ES-I3 (cell line): ENCODE data around the gene FSIP1.

Experiments
- H3K36me3 ChIP-seq: 2 replicates; pipeline ENCODE4 v1.6.1; 2013; ENCODE audit warnings: mild to moderate bottlenecking, low read length, control low read depth, moderate library complexity; ENCODE audit not compliant: insufficient read depth
- H3K4me1 ChIP-seq: 2 replicates; pipeline ENCODE4 v1.6.1; 2013; ENCODE audit warnings: mild to moderate bottlenecking, control low read depth, low read length; ENCODE audit not compliant: insufficient read depth
- H3K9ac ChIP-seq: 2 replicates; pipeline ENCODE4 v1.6.1; 2013; ENCODE audit warnings: low read depth, mild to moderate bottlenecking, low read length, moderate library complexity
- H3K9me3 ChIP-seq: 2 replicates; pipeline ENCODE4 v1.6.1; 2013; ENCODE audit warnings: mild to moderate bottlenecking, low read length, moderate library complexity; ENCODE audit not compliant: control insufficient read depth, insufficient read depth

Gene FSIP1

DNA sequence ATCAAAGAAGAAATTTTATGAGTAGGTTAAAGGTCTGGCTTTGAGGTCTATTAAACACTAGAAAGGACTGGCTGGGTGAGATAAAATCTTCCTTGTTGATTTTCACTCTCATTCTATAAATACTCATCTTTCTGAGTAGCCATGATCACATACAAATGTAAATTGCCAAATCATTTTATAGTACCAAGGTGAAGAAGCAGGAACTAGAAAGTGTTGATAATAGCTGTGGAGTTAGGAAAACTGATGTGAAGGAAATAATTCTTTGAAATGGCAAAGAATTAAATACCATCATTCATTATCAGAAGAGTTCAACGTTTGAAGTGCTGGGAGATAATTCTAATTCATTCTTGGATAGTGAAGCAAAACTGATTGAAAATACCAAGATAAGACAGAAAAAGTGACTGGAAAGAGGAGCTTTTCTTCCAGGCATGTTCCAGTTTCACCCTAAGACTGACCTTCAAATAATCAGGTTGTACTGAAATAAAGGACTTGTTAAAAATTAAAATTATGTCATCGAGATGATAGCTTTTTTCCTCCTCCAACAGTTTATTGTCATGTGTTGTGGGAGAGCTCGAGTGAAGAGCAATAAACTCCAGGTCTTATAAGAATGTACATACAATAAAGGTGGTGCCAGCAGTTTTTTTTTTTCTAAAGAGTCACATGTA lies 184.3 kb downstream of the FSIP1 start:
- Histone ChIP-seq H3K4me1 (no peaks in the 10 kb centered on the region), H3K36me3 (peaks cover 16% of the 10 kb centered on the region), H3K9ac (no peak overlapping the region), H3K9me3 (no peaks in the 10 kb centered on the region)

- no peaks in the 10 kb centered on the region for H3K4me1 ChIP-seq
- H3K9ac ChIP-seq, result no peak overlapping the region
- H3K36me3 ChIP-seq, result peaks cover 21% of the 10 kb centered on the region
- H3K9me3 ChIP-seq, result no peaks in the 10 kb centered on the region
These were observed 184.9 kb downstream of the FSIP1 start for GRCh38 chr15:39597751-39598185.

- Histone ChIP-seq H3K36me3 (peaks cover 25% of the 10 kb centered on the region), H3K9me3 (no peaks in the 10 kb centered on the region), H3K9ac (no peak overlapping the region), H3K4me1 (no peaks in the 10 kb centered on the region)
These were observed 185.3 kb downstream of the FSIP1 start for GRCh38 chr15:39597336-39597735.

DNA sequence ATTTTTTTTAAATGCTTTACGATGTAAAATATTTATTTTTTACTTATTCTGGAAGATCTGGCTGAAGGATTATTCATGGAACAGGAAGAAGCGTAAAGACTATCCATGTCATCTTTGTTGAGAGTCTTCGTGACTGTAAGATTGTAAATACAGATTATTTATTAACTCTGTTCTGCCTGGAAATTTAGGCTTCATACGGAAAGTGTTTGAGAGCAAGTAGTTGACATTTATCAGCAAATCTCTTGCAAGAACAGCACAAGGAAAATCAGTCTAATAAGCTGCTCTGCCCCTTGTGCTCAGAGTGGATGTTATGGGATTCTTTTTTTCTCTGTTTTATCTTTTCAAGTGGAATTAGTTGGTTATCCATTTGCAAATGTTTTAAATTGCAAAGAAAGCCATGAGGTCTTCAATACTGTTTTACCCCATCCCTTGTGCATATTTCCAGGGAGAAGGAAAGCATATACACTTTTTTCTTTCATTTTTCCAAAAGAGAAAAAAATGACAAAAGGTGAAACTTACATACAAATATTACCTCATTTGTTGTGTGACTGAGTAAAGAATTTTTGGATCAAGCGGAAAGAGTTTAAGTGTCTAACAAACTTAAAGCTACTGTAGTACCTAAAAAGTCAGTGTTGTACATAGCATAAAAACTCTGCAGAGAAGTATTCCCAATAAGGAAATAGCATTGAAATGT lies 186.1 kb downstream of the FSIP1 start:
- no peaks in the 10 kb centered on the region for H3K4me1 ChIP-seq
- peaks cover 32% of the 10 kb centered on the region for H3K36me3 ChIP-seq
- H3K9ac ChIP-seq, result no peak overlapping the region
- no peaks in the 10 kb centered on the region for H3K9me3 ChIP-seq

GRCh38 chr15:39595338-39596221 lies 187.1 kb downstream of the FSIP1 start:
- H3K9ac ChIP-seq, result no peak overlapping the region
- H3K36me3 ChIP-seq, result peaks cover 40% of the 10 kb centered on the region
- H3K4me1 ChIP-seq, result no peaks in the 10 kb centered on the region
- H3K9me3 ChIP-seq, result no peaks in the 10 kb centered on the region

GRCh38 chr15:39594446-39595337 lies 187.9 kb downstream of the FSIP1 start:
- Histone ChIP-seq H3K36me3 (peaks cover 47% of the 10 kb centered on the region), H3K9ac (no peak overlapping the region), H3K4me1 (no peaks in the 10 kb centered on the region), H3K9me3 (no peaks in the 10 kb centered on the region)

DNA sequence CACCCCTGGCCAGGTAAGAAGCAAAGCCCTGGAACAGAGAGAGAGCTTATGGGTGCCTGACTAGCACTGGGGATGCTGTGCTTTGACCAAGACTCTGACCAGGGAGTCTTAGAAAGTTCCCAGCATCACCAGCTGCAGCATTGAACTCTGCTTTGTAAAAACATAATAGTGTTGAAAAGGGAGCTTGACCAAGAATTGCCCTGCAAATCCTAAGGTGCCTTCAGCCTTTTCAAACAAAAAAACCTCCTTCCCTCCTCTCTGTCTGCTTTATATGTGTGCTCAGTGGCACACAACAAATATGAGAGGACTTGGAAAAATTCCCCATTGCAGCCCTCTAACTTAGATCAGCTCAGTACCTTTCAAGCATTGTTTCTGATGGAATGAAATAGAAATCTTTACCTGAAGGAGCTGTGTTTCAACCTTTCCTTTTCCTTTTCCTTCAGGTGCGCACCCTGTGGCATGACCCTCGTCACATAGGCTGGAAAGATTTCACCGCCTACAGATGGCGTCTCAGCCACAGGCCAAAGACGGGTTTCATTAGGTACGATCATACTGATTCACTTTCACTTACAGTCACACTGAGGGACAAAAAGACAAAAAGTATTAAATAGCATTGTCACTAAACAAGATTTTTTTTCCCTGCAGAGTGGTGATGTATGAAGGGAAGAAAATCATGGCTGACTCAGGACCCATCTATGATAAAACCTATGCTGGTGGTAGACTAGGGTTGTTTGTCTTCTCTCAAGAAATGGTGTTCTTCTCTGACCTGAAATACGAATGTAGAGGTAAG lies 188.8 kb downstream of the FSIP1 start:
- Histone ChIP-seq H3K9me3 (no peaks in the 10 kb centered on the region), H3K36me3 (peaks cover 55% of the 10 kb centered on the region), H3K9ac (no peak overlapping the region), H3K4me1 (no peaks in the 10 kb centered on the region)

- H3K36me3 ChIP-seq, result peaks cover 56% of the 10 kb centered on the region
- H3K4me1 ChIP-seq, result no peaks in the 10 kb centered on the region
- H3K9me3 ChIP-seq, result no peaks in the 10 kb centered on the region
- H3K9ac ChIP-seq, result no peak overlapping the region
These were observed 189.5 kb downstream of the FSIP1 start for GRCh38 chr15:39593071-39593655.

DNA sequence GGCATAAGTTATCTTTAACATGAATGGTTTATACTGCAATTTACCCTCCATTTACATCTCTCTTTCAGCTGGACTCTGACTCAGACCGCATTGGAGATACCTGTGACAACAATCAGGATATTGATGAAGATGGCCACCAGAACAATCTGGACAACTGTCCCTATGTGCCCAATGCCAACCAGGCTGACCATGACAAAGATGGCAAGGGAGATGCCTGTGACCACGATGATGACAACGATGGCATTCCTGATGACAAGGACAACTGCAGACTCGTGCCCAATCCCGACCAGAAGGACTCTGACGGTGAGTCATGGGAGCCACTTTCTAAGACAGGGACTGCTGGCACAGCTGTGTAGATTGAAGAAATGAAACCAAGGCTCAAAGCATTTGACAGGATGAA lies 190.1 kb downstream of the FSIP1 start:
- H3K36me3 ChIP-seq, result peaks cover 62% of the 10 kb centered on the region
- no peaks in the 10 kb centered on the region for H3K4me1 ChIP-seq
- no peak overlapping the region for H3K9ac ChIP-seq
- H3K9me3 ChIP-seq, result no peaks in the 10 kb centered on the region

- Histone ChIP-seq H3K36me3 (peaks cover 67% of the 10 kb centered on the region), H3K9me3 (no peaks in the 10 kb centered on the region), H3K4me1 (no peaks in the 10 kb centered on the region), H3K9ac (no peak overlapping the region)
These were observed 190.7 kb downstream of the FSIP1 start for GRCh38 chr15:39591896-39592315.

DNA sequence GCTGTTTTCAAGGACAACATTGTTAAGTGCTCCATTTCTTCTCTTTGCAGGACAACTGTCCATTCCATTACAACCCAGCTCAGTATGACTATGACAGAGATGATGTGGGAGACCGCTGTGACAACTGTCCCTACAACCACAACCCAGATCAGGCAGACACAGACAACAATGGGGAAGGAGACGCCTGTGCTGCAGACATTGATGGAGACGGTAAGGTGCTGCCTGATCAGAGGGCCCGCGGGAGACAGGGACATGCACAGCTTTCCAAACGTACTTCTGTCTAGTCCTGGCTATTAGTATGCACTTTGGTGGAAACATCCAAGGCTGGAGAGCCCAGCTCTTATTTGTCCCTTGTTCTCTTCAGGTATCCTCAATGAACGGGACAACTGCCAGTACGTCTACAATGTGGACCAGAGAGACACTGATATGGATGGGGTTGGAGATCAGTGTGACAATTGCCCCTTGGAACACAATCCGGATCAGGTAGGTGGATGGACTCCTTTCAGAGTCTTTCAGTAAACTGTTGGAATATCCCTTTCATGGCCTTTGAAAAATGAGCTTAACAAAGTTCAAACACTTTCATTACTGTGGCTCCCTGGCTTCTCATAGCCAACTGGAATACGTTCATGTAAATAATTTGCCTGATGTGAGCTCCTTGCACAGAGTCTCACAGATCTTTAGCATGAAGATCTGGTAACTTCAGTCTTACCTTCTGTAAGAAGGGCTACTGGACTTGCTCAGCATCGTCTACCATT lies 191.3 kb downstream of the FSIP1 start:
- Histone ChIP-seq H3K9me3 (no peaks in the 10 kb centered on the region), H3K36me3 (peaks cover 73% of the 10 kb centered on the region), H3K9ac (no peak overlapping the region), H3K4me1 (no peaks in the 10 kb centered on the region)

GRCh38 chr15:39589815-39590644 lies 192.6 kb downstream of the FSIP1 start:
- H3K9me3 ChIP-seq, result no peaks in the 10 kb centered on the region
- no peaks in the 10 kb centered on the region for H3K4me1 ChIP-seq
- H3K9ac ChIP-seq, result no peak overlapping the region
- H3K36me3 ChIP-seq, result peaks cover 70% of the 10 kb centered on the region
